ENCODE results near the gene CALML5.

DNA sequence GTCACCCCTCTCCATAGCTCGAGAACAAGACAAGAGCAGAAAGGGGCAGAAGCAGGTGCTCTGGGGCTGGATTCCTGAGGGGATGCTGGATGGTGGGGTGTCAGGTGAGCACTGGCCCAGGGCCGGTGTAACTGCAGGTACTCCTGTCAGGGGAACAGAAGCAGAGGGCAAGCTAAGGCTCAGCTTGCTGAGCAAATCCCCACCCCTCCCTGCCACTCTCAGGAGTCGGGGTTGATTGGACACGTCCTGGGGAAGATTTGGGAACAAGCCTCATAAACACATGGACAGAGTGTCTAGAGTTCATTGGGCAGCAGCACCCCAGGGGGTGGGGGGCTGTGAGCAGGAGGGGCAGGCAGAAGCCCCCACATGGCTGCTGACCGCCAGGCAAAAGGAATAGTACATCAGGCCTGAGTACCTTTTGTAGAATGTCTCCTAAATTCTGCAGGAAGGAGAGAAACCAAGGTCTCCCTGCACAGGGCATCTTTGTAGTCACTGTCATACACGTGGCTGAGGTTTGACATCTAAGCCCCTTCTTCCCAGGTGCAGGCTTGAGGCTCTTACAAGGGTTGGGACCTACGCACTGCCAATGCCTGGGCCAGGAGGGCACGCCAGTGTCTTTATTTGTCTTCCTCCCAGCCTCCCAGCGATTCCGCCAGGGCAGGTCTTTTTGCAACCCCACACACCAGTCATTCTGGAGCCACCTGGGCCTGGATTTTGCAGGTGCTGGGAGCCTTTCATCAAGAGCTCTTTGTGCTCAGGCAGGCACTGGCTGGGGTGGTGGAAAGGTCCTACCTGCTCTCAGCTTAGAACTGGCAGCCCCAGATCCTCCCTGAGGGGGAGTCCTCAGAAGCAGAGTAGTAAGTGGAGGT lies 28.2 kb upstream of the CALML5 start:
- TF ChIP-seq, protein P1, sequence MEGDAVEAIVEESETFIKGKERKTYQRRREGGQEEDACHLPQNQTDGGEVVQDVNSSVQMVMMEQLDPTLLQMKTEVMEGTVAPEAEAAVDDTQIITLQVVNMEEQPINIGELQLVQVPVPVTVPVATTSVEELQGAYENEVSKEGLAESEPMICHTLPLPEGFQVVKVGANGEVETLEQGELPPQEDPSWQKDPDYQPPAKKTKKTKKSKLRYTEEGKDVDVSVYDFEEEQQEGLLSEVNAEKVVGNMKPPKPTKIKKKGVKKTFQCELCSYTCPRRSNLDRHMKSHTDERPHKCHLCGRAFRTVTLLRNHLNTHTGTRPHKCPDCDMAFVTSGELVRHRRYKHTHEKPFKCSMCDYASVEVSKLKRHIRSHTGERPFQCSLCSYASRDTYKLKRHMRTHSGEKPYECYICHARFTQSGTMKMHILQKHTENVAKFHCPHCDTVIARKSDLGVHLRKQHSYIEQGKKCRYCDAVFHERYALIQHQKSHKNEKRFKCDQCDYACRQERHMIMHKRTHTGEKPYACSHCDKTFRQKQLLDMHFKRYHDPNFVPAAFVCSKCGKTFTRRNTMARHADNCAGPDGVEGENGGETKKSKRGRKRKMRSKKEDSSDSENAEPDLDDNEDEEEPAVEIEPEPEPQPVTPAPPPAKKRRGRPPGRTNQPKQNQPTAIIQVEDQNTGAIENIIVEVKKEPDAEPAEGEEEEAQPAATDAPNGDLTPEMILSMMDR (conservative IDR thresholded peaks at IDR 0.05; ENCODE audit: low read length) = no peak
- TF ChIP-seq EZH2phosphoT487 (IDR thresholded peaks at IDR 0.05; ENCODE audit: borderline replicate concordance, low read depth, low read length) = no peak
